ENCODE data around the gene SLC7A7. TPM values are rescaled to one million over a fixed set of nuclear protein-coding genes. Genes with fewer than 3 reads are reported as not detected.

The SLC7A7 gene
- total and polyA plus RNA-seq, 2 of the 13 experiments (the other 11 are each of a cell fraction or from before 2014, with no cell fraction given) = 0.13 to 0.63 TPM

DNA sequence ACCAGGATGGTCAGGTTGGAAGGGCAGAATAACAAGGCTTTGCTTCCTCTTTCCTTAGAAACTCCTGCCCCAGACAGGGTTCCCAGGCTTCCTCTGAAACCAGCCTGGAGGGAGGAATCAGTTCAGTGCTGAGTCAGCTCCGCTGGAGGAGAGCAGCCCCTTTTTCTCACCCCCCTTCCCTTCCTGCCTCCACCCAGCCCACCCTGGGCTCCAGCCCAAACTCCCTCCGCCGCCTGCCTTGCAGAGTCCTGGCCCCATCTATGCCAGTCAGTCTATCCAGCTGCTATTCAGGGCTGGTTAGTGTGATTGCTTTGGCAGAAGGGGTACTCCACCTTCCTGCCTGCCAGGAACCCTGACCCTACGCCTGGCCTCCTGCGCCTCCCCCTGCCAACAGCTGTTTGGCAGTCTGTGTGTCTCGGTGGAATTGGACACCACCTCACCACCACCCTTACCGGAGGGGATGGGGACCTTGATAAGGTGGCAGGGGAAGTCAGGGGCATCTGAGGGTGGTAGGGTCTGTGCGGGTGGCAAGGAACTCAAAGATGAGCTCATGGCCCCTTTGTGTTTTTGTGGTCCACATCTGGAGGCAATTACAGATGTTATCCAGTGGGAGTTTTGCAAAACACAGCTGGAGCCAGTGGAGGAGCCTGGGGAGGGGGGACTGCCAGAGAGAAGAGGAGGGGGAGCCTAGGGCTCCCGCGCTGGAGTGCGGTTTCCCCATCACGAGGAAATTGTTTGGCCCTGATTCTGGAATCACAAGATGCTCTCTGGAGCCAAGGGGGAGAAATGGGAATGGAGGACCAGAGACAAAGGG, 33.3 kb upstream of the SLC7A7 start:
- 65% methylated on average over 12 of the region's 12 CpGs for WGBS (ENCODE audit: low lambda C conversion rate)
- H3K4me3 ChIP-seq (replicated peaks in 1 of 3; ENCODE audit: insufficient read depth in 1 of 3, low read depth in 2 of 3, low read length in 3 of 3) = no peak overlapping the region
- ChIA-PET CTCF (ENCODE audit: low intra/inter-chr PET ratio, low total read pairs) (interaction anchor here (1.1 to 1.9 kb wide), 3 partner anchors 25 to 292 kb away, joined by 3 to 6 read pairs (median 3); no protein-coding TSS in a partner anchor), POLR2A (interaction anchor here (0.8 to 1.9 kb wide), 7 partner anchors 12 to 246 kb away, joined by 3 to 7 read pairs (median 3); partner anchors contain the start of genes ACIN1, C14orf119, LRP10 and MRPL52)
- H3K4me1 ChIP-seq (ENCODE audit: insufficient read depth, low read length) = peaks cover 30% of the 10 kb centered on the region
- no peak overlapping the region for H3K4me2 ChIP-seq (ENCODE audit: low read depth, low read length)
- intact Hi-C loops (cut with micrococcal nuclease; ENCODE audit: unreplicated experiment) = no loop called here
- in situ Hi-C loops (cut with HindIII; ENCODE audit: extremely low pct_ligation_motif_present, low pct_unique_long_range_greater_than_20kb) = loop anchor here (5.0 kb wide), 1 partner anchor 291 kb away; no protein-coding TSS in a partner anchor
- no peak overlapping the region for H3K27ac ChIP-seq (ENCODE audit: extremely low read length, insufficient read depth, low read length)
- DNase-seq (ENCODE audit: low spot score) (no peak), ATAC-seq (no peak), FAIRE-seq (no peak)
- H4K20me1 ChIP-seq (ENCODE audit: insufficient read depth, low read length) = no peaks in the 10 kb centered on the region
- TF ChIP-seq MAFG (CRISPR knock-in tag; IDR thresholded peaks at IDR 0.05) (peak; percentile 59; the same call in 1 of the 2 replicates), ZNF776 (CRISPR knock-in tag; IDR thresholded peaks at IDR 0.05) (0 out of 2 replicates have a peak, but pooled peaks have one; percentile 26), KDM5B (CRISPR knock-in tag; IDR thresholded peaks at IDR 0.05; ENCODE audit: borderline replicate concordance) (0 out of 2 replicates have a peak, but pooled peaks have one; percentile 36), HNF4A (CRISPR knock-in tag; IDR thresholded peaks at IDR 0.05) (no peak), NR0B2 (CRISPR knock-in tag; IDR thresholded peaks at IDR 0.05) (peak; percentile 30; the same call in 1 of the 2 replicates), TFAP4 (IDR thresholded peaks at IDR 0.05; ENCODE audit: borderline replicate concordance, low read depth) (peak; percentile 50; the same call in 1 of the 2 replicates), MAFK (conservative IDR thresholded peaks at IDR 0.05 in 1 of 2, IDR thresholded peaks at IDR 0.05 in 1 of 2; ENCODE audit: low read length in 2 of 2) (peak; percentile 79 to 85), MAFF (IDR thresholded peaks at IDR 0.05; ENCODE audit: low read depth, low read length) (peak; percentile 71), ZNF644 (CRISPR knock-in tag; IDR thresholded peaks at IDR 0.05; ENCODE audit: low read depth) (no peak), ZNF75D (CRISPR knock-in tag; IDR thresholded peaks at IDR 0.05; ENCODE audit: borderline replicate concordance) (peak; percentile 54; the same call in 1 of the 2 replicates), MED8 (CRISPR knock-in tag; IDR thresholded peaks at IDR 0.05; ENCODE audit: insufficient replicate concordance) (peak; percentile 32), ZBTB7A (CRISPR knock-in tag; IDR thresholded peaks at IDR 0.05) (0 out of 2 replicates have a peak, but pooled peaks have one; percentile 39), ZFP91 (CRISPR knock-in tag; IDR thresholded peaks at IDR 0.05; ENCODE audit: borderline replicate concordance) (0 out of 2 replicates have a peak, but pooled peaks have one; percentile 17)
- TF ChIP-seq, protein P1, sequence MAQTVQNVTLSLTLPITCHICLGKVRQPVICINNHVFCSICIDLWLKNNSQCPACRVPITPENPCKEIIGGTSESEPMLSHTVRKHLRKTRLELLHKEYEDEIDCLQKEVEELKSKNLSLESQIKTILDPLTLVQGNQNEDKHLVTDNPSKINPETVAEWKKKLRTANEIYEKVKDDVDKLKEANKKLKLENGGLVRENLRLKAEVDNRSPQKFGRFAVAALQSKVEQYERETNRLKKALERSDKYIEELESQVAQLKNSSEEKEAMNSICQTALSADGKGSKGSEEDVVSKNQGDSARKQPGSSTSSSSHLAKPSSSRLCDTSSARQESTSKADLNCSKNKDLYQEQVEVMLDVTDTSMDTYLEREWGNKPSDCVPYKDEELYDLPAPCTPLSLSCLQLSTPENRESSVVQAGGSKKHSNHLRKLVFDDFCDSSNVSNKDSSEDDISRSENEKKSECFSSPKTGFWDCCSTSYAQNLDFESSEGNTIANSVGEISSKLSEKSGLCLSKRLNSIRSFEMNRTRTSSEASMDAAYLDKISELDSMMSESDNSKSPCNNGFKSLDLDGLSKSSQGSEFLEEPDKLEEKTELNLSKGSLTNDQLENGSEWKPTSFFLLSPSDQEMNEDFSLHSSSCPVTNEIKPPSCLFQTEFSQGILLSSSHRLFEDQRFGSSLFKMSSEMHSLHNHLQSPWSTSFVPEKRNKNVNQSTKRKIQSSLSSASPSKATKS (CRISPR knock-in tag; IDR thresholded peaks at IDR 0.05) = no peak
- H3K27me3 ChIP-seq (ENCODE audit: control insufficient read depth in 1 of 2, insufficient read depth in 2 of 2, low read length in 2 of 2) = peaks cover 7 to 45% of the 10 kb centered on the region in 2 experiments; a peak in 4 of 5 replicates
- BruUV-seq (replicated peaks) = no TSS peak
- H3K9ac ChIP-seq (ENCODE audit: insufficient read depth, low read depth, low read length) = no peak overlapping the region
- no peak overlapping the region for H2AFZ ChIP-seq (ENCODE audit: low read length)
- no peaks in the 10 kb centered on the region for H3K79me2 ChIP-seq (ENCODE audit: insufficient read depth, low read length)
- no peaks in the 10 kb centered on the region for H3K9me3 ChIP-seq (ENCODE audit: low read length)
- no peaks in the 10 kb centered on the region for H3K36me3 ChIP-seq (replicated peaks in 1 of 2; ENCODE audit: control insufficient read depth in 1 of 2, insufficient read depth in 2 of 2, low read length in 2 of 2)

Data from HepG2 (cell line).